Activated naive CD8-positive, alpha-beta T cell (primary cell): ENCODE data around the gene SORL1.

Experiments used
- H3K27ac Mint-ChIP-seq: one replicate; pipeline ENCODE4 v1.8.0; 2021; ENCODE audit warnings: mixed read lengths
- H3K27me3 Mint-ChIP-seq: one replicate; pipeline ENCODE4 v1.8.0; 2021; ENCODE audit warnings: mixed read lengths
- H3K36me3 Mint-ChIP-seq: one replicate; pipeline ENCODE4 v1.8.0; 2021; ENCODE audit warnings: mixed read lengths
- H3K4me1 Mint-ChIP-seq: one replicate; pipeline ENCODE4 v1.8.0; 2021; ENCODE audit warnings: low read depth, mixed read lengths
- H3K4me3 Mint-ChIP-seq: one replicate; pipeline ENCODE4 v1.8.0; 2021; ENCODE audit warnings: mild to moderate bottlenecking, mixed read lengths
- H3K9me3 Mint-ChIP-seq: one replicate; pipeline ENCODE4 v1.8.0; 2021; ENCODE audit warnings: low read depth, mixed read lengths

The SORL1 gene

GRCh38 chr11:121610706-121611105 is 158.6 kb downstream of the SORL1 start:
- H3K27ac Mint-ChIP-seq: no peak overlapping the region
- no peaks in the 10 kb centered on the region for H3K9me3 Mint-ChIP-seq
- H3K36me3 Mint-ChIP-seq: peaks cover 19% of the 10 kb centered on the region
- no peak overlapping the region for H3K4me3 Mint-ChIP-seq
- no peaks in the 10 kb centered on the region for H3K4me1 Mint-ChIP-seq
- no peaks in the 10 kb centered on the region for H3K27me3 Mint-ChIP-seq

DNA sequence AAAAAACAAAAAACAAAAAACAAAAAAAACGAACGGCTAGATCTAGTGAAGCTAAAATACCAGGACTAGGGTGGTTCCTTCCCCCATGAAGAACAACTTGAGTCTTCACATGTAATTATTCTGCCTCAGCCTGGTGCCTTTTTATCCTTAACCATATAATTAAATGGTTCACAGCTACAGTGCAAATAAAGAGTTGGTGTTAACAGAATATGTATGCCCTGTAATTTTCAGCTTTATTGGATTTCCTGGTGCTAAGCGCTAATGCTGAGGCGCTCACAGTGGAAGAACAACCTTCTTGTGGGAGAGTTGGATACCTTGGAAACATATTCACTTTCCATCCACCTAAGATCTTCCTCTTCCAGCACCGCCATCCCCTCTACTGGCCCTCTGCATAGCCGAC is 159.1 kb downstream of the SORL1 start:
- Mint-ChIP-seq H3K27ac (peak overlapping the region; percentile 34), H3K36me3 (peaks cover 19% of the 10 kb centered on the region), H3K4me1 (no peaks in the 10 kb centered on the region), H3K4me3 (no peak overlapping the region), H3K27me3 (no peaks in the 10 kb centered on the region), H3K9me3 (no peaks in the 10 kb centered on the region)

DNA sequence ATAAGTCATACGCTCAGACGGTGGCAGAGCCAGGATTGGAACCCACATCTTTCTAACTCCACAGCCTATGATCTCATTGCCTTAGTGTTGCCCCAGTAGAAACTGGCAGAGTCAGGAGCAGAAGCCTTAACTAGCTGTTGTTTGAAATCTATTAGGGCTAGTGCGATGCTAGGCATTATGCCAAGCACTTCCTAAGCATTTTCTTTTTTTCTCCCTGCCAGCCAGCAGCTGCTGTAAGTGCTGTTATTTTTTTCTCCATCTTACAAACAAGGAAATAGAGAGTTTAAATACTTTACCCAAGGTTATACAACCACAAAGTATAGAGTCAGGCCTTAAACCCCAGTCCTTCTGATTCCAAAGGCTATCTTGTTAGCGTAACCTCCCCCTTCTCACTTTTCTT is 161.6 kb downstream of the SORL1 start:
- H3K9me3 Mint-ChIP-seq: no peaks in the 10 kb centered on the region
- H3K27me3 Mint-ChIP-seq: no peaks in the 10 kb centered on the region

DNA sequence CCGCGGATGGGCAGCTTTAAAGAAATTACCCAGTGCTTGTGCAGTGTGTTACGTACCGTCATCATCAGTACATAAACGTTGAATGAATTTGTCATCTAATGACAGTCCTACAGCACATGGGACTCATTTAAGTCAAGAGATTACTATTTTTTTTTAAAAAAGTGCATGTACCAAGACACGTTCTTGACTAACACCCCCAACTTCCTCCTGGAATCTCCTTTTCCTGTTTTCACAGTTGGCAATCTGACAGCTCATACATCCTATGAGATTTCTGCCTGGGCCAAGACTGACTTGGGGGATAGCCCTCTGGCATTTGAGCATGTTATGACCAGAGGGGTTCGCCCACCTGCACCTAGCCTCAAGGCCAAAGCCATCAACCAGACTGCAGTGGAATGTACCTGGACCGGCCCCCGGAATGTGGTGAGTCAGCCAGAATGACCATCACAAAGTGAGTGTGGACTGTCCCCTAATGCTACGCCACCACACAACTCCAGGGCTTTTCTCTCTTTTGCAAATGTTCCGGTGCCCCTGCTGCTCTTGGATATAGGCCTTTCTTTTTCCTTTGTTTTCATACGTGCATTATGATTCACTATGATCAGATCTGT is 162.6 kb downstream of the SORL1 start:
- Mint-ChIP-seq H3K4me3 (no peak overlapping the region), H3K9me3 (no peaks in the 10 kb centered on the region), H3K27ac (no peak overlapping the region), H3K4me1 (no peaks in the 10 kb centered on the region), H3K27me3 (no peaks in the 10 kb centered on the region), H3K36me3 (peaks cover 15% of the 10 kb centered on the region)

More for the DNA sequence above, 161.6 kb downstream of the SORL1 start:
- Mint-ChIP-seq H3K27ac (peak overlapping the region; percentile 6), H3K4me3 (no peak overlapping the region), H3K36me3 (peaks cover 19% of the 10 kb centered on the region), H3K4me1 (no peaks in the 10 kb centered on the region)

DNA sequence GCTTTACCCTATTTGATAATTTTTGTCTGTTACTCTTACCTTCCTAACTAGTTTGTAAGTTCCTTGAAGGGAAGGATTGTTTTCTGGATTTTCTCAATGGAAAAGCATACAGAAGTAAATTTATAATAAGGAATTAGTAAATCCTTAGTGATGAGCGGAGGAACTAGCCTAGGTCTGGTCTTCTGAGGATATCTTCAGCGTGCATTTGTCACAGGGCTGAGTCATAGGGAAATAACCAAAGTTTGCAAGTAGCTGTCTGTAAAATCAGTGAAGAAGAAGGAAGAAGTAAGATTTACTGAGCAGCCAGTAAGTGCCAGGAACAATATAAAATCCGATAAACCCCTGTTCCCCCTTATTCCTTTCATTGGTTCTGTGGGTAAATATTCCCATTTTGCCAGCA is 163.4 kb downstream of the SORL1 start:
- Mint-ChIP-seq H3K27ac (peak overlapping the region; percentile 34), H3K27me3 (no peaks in the 10 kb centered on the region), H3K9me3 (no peaks in the 10 kb centered on the region)

GRCh38 chr11:121618516-121618915 is 166.4 kb downstream of the SORL1 start:
- H3K9me3 Mint-ChIP-seq: no peaks in the 10 kb centered on the region
- peaks cover 20% of the 10 kb centered on the region for H3K36me3 Mint-ChIP-seq
- no peak overlapping the region for H3K27ac Mint-ChIP-seq
- H3K4me3 Mint-ChIP-seq: no peak overlapping the region
- no peaks in the 10 kb centered on the region for H3K27me3 Mint-ChIP-seq
- H3K4me1 Mint-ChIP-seq: no peaks in the 10 kb centered on the region

More for the DNA sequence above, 163.4 kb downstream of the SORL1 start:
- Mint-ChIP-seq H3K4me1 (no peaks in the 10 kb centered on the region), H3K4me3 (no peak overlapping the region), H3K36me3 (peaks cover 15% of the 10 kb centered on the region)

- Mint-ChIP-seq H3K4me3 (no peak overlapping the region), H3K27me3 (no peaks in the 10 kb centered on the region), H3K4me1 (no peaks in the 10 kb centered on the region), H3K27ac (peak overlapping the region; percentile 12), H3K9me3 (no peaks in the 10 kb centered on the region), H3K36me3 (peaks cover 17% of the 10 kb centered on the region)
Observed at GRCh38 chr11:121625777-121626506, 173.8 kb downstream of the SORL1 start.

- peaks cover 17% of the 10 kb centered on the region for H3K36me3 Mint-ChIP-seq
- H3K4me1 Mint-ChIP-seq: no peaks in the 10 kb centered on the region
- H3K27me3 Mint-ChIP-seq: no peaks in the 10 kb centered on the region
- no peak overlapping the region for H3K27ac Mint-ChIP-seq
- no peak overlapping the region for H3K4me3 Mint-ChIP-seq
- H3K9me3 Mint-ChIP-seq: no peaks in the 10 kb centered on the region
Observed at GRCh38 chr11:121626507-121626875, 174.4 kb downstream of the SORL1 start.

- Mint-ChIP-seq H3K9me3 (no peaks in the 10 kb centered on the region), H3K27ac (peak overlapping the region; percentile 34), H3K4me3 (no peak overlapping the region), H3K27me3 (no peaks in the 10 kb centered on the region), H3K4me1 (no peaks in the 10 kb centered on the region), H3K36me3 (peaks cover 15% of the 10 kb centered on the region)
Observed at GRCh38 chr11:121626980-121627379, 174.9 kb downstream of the SORL1 start.

DNA sequence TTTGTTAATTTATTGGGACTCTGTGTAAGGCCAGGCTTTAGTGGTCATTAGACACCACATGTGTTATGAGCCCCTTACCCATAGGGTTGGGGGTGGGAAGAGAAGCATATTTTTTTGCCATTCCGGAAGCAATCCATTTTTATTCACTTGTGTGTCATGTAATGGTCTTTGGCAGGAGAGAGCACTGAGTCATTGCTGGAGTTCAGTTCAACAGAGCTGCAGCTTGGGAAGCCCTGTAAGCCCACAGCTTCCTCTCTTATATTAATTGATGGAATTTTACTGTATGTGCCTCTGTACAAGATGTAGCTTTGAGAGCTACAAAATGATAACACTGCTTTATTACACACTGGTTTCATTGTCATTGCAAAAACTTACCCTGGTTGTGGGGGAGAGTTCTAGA is 177.9 kb downstream of the SORL1 start:
- H3K36me3 Mint-ChIP-seq: peaks cover 6% of the 10 kb centered on the region

GRCh38 chr11:121631456-121631855 is 179.3 kb downstream of the SORL1 start:
- Mint-ChIP-seq H3K9me3 (no peaks in the 10 kb centered on the region), H3K4me1 (no peaks in the 10 kb centered on the region), H3K27ac (no peak overlapping the region), H3K36me3 (peaks cover 4% of the 10 kb centered on the region), H3K27me3 (no peaks in the 10 kb centered on the region), H3K4me3 (no peak overlapping the region)

More for the DNA sequence above, 177.9 kb downstream of the SORL1 start:
- H3K4me1 Mint-ChIP-seq: no peaks in the 10 kb centered on the region
- H3K9me3 Mint-ChIP-seq: no peaks in the 10 kb centered on the region
- H3K27me3 Mint-ChIP-seq: no peaks in the 10 kb centered on the region
- H3K27ac Mint-ChIP-seq: peak overlapping the region; percentile 41
- no peak overlapping the region for H3K4me3 Mint-ChIP-seq

DNA sequence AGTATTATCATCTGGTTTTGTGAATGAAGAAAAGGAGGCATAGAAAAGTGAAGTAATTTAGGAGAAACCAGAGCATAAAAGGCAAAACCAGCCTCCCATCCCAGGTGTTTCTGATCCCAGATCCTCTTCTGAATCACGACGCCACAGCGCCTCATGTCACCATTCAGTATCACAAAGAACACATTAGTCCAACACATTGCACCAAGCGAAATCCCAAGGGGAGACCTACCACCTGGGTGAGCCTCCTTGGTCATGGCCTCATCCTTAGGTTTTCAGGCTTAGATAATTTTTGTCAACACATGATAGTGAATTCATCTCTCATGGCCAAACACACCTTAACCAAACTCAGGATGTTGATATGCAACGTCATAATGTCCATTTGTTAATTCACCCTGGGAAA is 182.2 kb downstream of the SORL1 start:
- no peak overlapping the region for H3K4me3 Mint-ChIP-seq
- H3K4me1 Mint-ChIP-seq: no peaks in the 10 kb centered on the region
- H3K27ac Mint-ChIP-seq: peak overlapping the region; percentile 61
- peaks cover 2% of the 10 kb centered on the region for H3K36me3 Mint-ChIP-seq
- H3K9me3 Mint-ChIP-seq: no peaks in the 10 kb centered on the region
- no peaks in the 10 kb centered on the region for H3K27me3 Mint-ChIP-seq

GRCh38 chr11:121634889-121635288 is 182.8 kb downstream of the SORL1 start:
- Mint-ChIP-seq H3K27me3 (no peaks in the 10 kb centered on the region), H3K36me3 (no peaks in the 10 kb centered on the region), H3K9me3 (no peaks in the 10 kb centered on the region), H3K4me3 (no peak overlapping the region), H3K27ac (no peak overlapping the region), H3K4me1 (no peaks in the 10 kb centered on the region)

GRCh38 chr11:121636081-121636799 is 184.1 kb downstream of the SORL1 start:
- Mint-ChIP-seq H3K27me3 (no peaks in the 10 kb centered on the region), H3K9me3 (no peaks in the 10 kb centered on the region), H3K4me1 (no peaks in the 10 kb centered on the region), H3K36me3 (no peaks in the 10 kb centered on the region), H3K4me3 (no peak overlapping the region), H3K27ac (no peak overlapping the region)

DNA sequence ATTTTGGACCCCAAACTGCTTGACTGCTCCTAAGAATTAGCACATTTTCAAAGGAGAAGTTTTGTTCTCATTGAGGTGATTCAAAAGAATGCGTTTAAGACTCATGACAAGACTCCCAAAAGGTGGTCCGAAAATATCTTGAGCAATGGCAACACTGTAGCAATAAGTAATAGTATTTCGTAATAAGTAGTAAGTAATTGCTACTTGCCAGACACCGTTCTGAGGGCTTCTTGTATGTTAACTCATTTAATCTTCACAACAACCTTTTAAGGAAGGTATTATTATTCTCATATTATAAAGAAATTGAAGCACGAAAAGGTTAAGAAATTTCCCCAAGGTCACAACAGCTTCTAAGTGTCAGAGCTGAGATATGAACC is 184.7 kb downstream of the SORL1 start:
- no peak overlapping the region for H3K27ac Mint-ChIP-seq
- H3K36me3 Mint-ChIP-seq: no peaks in the 10 kb centered on the region
- H3K4me1 Mint-ChIP-seq: no peaks in the 10 kb centered on the region
- H3K9me3 Mint-ChIP-seq: no peaks in the 10 kb centered on the region
- no peaks in the 10 kb centered on the region for H3K27me3 Mint-ChIP-seq
- no peak overlapping the region for H3K4me3 Mint-ChIP-seq
